GM19463 (cell line): ENCODE results near the gene C16orf46.
"Not testable (repeated sequence)": the region's sequence is repeated elsewhere in the genome, so short reads cannot be mapped to it uniquely, and the experiment has no call there.

Experiments
- ATAC-seq: cut with Tn5 transposase; IDR thresholded peaks from one replicate; pipeline ENCODE4 v1.9.1; 2021; ENCODE audit warnings: mild to moderate bottlenecking, moderate library complexity; ENCODE audit not compliant: unreplicated experiment

The C16orf46 gene, protein sequence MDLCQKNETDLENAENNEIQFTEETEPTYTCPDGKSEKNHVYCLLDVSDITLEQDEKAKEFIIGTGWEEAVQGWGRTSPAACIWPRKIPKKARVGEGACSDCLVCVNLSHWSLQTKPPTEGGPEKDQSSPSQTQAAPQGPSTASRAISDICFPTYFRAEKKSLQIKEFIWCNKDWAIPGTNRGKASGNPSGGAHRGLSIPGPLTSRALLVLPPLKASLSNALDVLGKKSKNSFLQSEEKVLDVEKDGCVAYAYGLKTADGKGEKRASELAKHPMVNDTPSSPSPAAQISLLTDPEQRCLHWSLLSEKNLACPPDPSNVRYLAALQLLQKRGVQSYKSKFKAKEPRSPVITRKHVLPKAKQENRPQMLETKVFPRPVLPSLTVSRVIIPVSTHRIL

DNA sequence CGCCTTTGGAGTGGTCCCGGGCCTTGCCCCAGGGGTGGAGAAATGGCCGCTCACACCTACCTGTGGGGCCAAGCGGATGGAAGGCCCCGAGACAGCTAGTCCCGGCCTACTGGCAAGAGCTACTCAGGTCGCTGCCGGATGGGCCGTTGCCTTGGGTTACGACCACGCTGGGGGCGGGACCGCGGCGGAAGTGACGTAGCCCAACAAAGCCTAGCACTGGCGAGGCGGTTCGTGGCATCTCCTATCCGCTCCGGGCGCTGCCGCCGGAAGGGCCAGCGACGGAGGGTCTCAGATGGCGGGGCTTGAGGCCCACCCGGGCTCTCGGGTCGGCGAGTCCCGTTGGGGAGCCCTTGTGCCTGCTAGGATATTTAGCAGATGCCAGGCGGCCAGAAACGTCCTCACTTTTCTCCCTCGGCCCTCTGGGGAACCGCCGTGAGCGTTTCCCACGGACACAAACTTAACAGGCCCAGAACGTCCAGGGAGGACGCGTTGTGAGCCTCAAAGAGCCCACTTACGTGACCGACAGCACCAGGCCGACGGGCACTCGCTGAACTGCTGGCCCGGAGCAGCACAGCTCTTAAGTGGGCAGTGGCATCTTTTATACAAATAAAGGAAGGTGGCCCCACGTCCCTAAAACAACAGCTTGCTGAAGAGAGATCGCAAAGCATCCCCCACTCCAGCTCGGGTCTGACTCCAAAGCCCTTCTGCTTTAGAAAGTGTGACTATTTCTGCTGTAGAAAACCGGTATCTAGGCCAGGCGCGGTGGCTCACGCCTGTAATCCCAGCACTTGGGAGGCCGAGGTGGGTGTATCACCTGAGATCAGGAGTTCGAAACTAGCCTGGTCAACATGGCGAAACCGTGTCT lies at the start of gene C16orf46:
C16orf46 (minus strand) TSS at position 163 of the 865 bp plus-strand sequence. CDS start 13,283 bp downstream, outside the sequence.
- peak; percentile 93 for ATAC-seq

DNA sequence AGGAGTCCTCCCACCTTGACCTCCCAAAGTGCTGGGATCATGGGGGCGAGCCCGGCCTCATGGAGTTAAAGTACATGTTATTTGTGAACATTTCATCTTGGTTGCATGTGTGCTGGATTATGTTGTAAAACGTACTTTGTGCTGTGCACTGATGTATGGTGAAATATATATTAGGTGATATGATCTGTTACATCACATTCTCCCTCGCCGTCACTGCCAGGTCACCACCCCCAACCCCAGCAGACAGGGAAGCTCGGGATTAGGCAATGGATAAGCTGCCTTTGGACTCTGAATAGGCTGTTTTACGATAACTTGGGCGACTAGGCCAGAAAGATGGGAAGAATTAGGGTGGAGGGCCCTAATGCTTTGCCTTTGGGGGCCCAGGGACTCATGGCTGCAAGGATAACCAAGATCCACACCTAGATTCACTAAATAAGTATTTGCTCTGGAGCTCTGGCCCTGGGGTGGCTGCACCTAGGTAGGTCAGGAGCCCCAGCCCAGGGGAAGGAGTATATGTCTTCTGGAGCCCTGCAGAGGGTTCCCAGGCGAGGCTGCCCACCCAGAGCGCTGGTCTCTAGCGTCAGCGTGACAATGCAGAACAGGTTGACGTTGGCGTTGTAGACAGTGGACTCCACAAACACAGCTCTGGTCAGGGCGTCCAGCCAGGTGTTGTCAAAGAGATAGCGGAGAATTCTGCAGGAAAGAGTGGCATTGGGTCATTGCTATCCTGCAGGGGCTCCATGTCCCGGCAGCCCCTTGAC lies 46.2 kb upstream of the C16orf46 start:
- ATAC-seq: no peak

DNA sequence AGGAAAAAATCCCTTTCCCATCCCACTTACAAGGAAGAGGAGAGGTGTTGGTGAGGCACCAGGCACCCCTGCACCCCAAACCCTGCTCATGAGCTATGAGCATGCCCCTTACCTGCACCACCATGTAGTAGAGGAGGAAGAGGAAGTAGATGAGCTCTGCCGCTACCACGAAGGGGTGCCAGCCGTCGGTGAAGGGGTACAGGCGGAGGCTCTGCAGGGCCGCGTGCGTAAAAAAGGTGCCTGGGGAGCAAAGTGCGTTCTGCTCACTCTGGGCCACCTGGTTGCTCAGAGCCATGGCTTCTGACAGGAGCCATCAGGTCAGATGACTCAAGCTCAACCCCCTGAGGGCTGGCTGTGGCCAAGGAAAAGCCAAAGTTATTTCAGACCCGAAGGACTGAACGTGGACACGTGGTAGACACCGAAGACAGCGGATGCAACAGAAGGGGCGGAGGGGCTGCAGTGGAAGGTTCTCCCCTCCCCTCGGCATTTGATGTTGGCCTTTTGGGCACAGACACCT lies 44.5 kb upstream of the C16orf46 start:
- no peak for ATAC-seq

DNA sequence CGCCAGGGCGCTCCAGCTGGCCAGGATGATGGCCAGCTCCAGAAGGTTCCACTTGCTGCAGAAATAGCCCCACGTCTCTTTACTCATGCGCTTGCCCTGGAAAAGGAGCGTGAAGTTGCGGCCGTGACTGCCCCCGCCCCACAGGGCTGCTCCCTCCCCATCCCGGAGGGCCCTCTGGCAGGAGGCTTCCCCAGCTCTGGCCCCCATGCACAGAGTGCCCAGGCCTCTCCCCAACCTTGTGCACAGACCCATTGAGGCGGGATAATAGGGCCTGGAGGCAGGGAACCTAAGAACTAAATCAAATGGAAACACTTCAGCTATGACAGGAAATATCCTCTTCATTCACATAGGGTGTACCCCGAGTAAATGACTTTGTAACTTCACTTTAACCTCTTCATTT lies 40.4 kb upstream of the C16orf46 start:
- ATAC-seq: no peak

DNA sequence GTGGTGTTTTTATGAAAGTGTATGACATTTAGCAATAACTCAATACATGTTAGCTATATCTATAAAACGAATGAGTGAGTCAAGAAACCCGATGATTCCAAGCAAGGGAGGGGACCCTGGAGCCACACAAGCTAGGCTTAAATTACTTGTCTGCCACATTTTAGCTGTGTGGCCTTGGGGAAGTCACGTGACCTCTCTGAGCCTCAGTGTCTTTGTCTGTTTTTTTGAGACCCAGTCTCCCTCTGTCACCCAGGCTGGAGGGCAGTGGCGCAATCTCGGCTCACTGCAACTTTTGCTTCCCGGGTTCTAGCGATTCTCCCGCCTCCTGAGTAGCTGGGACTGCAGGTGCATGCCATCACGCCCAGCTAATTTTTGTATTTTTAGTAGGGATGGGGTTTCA lies 39.2 kb upstream of the C16orf46 start:
- no peak for ATAC-seq

DNA sequence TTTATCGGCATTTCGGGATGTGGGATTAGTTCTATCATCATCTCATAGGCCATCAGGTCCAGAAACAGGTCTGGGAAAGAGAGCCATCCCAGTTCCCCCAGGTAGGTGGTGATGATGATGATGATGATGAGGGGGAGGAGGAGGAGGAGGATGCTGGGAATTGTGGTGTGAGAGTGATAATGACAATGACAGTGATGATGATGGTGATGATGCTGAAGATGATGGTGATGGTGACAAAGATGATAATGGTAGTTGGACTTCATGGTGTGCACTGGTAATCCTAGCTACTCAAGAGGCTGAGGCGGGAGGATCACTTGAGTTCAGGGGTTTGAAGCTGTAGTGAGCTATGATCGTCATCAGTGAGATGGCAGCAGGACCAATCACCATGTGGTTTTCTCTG lies 35.4 kb upstream of the C16orf46 start:
- ATAC-seq: no peak

DNA sequence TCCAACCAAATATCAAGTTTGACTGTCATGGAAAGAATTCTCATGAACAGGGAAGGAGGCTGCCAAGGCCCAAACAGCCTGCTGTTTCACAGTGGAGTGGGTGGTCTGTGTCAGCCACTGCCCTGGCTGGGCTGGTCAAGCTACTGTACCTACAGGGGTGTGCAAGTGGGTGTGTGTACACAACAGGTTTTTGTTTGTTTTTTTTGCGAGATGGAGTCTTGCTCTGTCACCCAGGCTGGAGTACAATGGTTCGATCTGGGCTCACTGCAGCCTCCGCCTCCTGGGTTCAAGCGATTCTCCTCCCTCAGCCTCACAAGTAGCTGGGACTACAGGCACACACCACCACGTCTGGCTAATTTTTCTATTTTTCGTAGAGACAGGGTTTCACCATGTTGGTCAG lies 32.2 kb upstream of the C16orf46 start:
- not testable (repeated sequence) for ATAC-seq

DNA sequence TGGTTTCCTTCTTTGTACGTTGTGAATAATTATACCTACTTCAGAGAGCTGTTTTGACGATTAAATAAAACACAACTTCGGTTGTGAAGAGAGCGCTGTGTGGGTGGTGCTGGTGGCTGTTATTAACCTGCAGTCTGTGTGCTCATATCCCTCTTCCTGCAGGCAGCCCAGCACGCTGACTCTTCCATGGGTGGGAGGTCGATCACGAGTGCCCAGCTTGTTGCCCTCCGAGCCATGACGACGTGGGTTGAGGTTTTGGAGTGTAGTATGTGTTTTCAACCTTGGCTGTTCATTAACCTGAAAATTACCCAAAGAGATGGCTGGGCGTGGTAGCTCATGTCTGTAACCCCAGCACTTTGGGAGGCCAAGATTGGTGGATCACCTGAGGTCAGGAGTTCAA lies 30.5 kb upstream of the C16orf46 start:
- peak; percentile 51 for ATAC-seq

DNA sequence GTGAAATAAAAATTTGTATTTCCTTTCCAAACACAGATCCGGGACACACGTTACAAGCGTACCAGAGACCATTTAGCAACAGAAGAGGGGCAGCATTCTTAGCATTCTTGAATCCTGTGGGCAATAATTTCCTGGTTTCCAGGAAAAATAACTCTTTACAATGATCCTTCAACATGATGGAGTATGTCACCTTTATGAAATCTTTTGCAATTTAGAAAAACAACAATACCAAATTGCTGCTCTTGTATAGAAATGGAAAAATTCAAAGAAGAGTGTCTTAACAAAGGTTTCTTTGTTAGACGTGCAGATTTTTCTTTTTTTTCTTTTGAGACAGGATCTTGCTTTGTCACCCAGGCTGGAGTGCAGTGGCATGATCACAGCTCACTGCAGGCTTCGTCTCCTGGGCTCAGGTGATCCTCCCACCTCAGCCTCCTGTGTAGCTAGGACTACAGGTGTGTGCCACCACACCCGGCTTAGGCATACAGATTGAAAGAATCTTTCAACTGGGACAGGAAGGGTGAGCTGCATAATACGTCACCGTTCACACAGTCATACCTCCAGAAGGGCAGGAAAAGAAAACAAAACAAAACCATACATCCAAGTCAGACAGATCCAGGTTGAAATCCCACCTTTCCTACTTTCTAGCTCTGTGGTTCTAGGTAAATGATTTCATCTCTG lies 29.9 kb upstream of the C16orf46 start:
- no peak for ATAC-seq

DNA sequence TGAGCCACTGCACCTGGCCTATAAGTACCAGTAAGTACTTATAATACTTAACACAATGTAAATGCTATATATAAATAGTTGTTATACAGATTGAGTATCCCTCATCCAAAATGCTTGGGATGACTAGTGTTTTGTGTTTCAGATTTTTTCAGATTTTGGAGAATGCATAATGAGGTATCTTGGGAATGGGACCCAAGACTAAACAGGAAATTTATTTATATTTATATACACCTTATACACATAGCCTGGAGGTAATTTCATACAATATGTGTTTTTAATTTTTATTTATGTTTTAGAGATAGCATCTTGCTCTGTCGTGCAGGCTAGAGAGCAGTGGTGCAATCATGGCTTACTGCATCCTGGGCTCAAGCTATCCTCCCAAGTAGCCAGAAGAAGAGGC lies 28.9 kb upstream of the C16orf46 start:
- no peak for ATAC-seq

DNA sequence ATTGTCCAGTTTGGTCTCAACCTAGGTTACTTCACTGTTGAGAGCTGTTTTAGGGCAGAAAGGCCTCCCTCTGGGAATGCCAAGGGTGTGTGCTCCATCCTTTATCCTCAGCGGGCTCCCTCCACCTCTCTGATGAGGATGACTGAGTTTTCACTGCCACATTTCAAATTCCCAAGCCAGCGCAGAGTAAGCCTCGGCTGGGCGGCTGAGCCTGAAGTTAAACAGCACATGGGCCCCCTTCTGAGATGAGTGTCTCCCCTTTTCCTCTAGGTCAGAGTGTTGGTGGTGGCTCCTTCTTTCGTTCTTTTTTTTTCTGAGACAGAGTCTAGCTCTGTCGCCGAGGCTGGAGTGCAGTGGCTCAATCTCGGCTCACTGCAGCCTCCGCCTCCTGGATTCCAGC lies 24.7 kb upstream of the C16orf46 start:
- ATAC-seq: no peak

DNA sequence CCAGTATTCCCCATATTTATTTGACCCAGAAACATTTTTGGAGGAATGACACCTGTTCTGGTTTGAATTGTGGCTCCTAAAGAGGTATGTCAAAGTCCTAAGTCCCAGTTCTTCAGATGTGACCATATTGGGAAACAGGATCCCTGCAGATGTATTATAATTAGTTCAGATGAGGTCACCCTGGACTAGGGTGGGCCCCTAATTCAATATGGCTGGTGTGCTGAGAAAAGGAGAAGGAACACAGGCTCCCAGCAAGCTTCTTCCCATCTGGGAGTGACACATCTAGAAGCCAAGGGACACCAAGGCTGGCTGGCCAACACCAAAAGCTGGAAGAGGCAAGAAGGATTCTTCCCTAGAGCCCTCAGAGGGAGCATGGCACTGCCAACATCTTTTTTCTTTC lies 22.9 kb upstream of the C16orf46 start:
- no peak for ATAC-seq

DNA sequence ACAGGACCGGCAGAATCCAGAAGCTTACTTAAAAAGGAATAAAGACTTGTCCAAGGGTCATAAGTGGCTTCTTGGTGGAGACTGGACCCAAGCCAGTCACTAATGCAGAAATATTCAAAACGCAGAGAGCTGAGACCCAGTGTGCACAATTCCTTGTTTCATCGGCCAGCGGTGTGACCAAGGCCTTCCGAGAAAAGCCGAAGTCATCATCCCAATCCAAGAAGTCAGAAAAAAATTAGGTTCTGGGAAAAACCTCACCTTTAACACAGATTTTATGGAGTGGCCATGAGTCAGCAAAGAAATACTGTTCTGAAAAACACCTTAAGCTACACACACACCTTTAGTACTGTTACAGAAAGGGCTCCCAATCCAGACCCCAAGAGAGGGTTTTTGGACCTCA lies 20.2 kb upstream of the C16orf46 start:
- no peak for ATAC-seq

DNA sequence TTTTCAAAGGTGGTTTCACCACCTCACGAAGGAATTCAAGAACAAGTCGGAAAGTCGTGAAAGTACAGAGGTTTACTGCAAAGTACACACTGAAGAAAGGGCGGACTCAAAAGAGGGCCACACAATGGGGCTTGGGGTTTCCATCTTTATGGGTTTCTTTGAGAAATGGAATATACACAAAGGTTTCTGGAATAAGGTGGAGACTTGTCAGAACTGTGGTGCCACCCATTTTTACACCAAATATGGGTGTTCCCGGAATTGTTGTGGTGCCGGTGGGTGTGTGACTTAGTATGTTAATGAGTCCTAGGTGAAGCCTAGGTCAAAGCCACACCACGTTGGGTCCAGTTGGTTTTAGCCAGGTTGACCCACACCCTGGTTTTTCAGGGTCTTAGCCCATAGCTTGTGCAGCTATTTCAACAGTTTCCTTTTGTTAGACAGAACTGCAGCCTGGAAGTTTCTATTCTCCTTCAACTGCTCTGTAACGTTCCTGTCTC lies 19.7 kb upstream of the C16orf46 start:
- no peak for ATAC-seq

DNA sequence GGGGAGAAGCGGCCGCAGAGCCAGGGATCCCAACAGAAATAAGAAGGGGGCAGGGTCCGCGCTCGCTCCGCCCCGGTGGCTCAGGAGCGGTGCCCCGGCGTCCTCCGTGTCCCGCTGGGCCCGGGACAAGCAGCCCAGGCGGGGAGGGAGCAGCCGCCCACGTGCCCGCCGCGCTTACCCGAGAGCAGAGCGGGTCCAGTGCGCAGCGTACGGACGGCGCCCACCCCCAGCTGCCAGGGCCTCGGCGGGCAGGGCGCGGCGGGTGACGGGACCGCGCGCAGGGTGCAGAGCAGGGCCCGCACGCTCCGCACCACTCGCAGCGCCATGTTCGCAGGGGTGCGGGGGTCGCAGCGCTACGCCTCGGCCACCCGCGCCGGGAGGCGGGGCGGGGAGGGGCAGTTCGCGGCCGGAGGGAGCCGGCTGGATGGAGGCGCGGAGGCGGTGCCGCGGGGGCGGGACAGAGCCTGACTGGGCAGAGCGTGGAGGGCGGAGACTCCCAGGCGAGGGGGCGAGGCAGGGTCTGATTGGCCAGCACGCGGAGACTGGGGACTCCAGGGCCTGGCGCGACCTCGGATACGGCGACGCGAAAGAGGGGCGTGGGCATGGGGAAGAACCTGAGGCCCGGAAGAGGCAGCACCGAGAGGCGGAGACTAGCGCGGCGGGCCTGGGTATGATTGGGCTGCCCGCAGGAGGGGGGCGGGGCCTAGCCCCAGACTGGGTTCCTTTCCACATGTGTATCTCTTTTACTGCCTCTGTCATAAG lies 19.1 kb upstream of the C16orf46 start, which contains the start of gene GCSH:
GCSH (minus strand) TSS at position 443 of the 762 bp plus-strand sequence; CDS start at position 326, 117 bp downstream.
- ATAC-seq: peak; percentile 98

DNA sequence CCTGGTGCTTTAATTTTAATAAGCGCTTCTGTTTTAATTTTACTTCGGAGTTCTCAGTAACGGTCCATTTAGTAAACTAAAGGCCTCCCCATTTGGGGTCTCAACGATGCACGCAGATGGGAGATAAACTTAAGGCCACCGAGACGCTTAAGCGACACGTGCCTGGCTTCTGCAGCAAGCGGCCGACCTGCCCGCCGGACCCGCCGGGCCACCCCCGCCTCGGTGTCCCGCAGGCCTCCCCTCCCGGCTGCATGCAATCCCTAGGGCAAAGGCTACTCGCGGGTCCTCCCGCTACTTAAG lies 18.6 kb upstream of the C16orf46 start:
- peak; percentile 6 for ATAC-seq

DNA sequence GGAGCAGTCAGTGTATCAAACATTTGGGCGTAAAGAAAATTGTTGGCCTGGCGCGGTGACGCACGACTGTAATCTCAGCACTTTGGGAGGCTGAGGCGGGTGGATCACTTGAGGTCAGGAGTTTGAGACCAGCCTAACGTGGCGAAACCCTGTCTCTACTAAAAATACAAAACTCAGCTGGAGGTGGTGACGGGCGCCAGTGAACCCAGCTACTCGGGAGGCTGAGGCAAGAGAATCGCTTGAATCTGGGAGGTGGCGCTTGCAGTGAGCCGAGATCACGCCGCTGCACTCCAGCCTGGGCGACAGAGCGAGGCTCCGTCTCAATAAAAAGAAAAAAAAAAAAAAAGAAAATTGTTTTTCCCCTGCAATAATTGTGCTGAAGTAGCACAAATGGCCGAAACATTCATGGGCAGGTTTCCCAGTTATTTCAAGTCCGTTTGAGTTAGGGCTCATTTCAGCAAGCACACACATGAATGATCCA lies 17.8 kb upstream of the C16orf46 start:
- no peak for ATAC-seq

DNA sequence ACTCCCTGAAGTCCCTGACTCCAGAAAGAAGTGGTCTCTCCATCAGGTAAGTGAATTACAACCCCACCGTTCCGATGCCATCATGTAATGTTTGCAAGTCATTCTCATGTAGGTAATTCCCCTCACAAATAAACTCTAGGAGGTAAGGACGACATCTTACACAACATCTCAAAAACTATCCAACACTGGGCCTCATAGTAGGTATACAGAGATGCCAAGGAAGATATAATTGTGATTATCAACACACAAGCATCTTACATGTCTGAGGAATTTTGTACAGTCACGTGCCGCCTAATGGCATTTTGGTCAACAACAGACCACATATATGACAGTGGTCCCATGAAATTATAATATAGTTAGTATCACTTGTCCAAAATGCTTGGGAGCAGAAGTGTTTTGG lies 11.8 kb upstream of the C16orf46 start:
- ATAC-seq: no peak

DNA sequence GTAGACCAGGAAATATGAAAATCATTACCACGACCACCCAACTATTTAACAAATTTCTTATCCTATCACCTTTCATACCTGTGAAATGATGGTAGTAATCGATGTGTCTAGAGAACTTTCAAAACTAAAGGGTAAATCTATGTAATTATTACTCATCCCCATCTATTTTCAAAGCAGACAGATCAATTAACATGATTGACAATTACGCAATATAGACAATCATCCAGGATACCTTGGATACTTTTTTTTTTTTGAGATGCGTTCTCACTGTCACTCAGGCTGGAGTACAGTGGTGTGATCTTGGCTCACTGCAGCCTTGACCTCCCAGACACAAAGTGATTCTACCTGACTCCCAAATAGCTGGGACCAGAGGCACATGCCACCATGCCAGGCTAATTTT lies 4.0 kb upstream of the C16orf46 start:
- no peak for ATAC-seq

DNA sequence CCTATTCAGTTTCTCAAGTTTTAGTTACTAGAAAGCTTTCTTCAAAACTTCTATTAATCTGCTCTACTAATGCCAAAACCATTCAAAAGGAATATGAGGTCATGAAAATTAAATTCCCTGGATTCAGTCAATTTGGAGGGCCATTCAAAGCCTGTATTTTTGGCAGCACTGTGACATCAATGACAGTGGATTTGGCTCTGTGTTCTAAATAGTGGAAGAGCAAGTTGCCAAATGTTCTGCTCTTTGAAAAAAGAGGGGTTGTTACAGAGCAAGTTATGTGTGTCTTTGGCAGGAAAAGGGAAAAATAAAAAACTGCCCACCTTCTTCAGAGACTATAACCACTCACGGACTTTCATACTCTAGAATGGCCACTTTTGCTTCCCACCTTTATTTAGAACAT lies 3.2 kb upstream of the C16orf46 start:
- ATAC-seq: no peak
